PC-9 (cell line): ENCODE data around the gene MYO16. TPM values are rescaled to one million over a fixed set of nuclear protein-coding genes. Genes with fewer than 3 reads are reported as not detected.

ENCODE experiments used
- BruUV-seq: library from RNA; stranded (reverse); fragments of 400-500 nt; replicated peaks from 2 replicates; lab custom pipeline; 2021; lab: Mats Ljungman, UMichigan
- CTCF ChIA-PET: fragments of 300-600 bp; sonication (Branson Sonifier 250); formaldehyde crosslinking; loops from one replicate; lab custom pipeline; 2022; ENCODE audit warnings: antibody characterized with exemption; lab: Charles Lee
- POLR2A ChIA-PET: fragments of 300-600 bp; sonication (Branson Sonifier 250); formaldehyde crosslinking; loops from one replicate; lab custom pipeline; 2022; ENCODE audit warnings: antibody characterized with exemption; ENCODE audit not compliant: unreplicated experiment; lab: Charles Lee
- DNase-seq, 2 experiments: peaks; one replicate each; pipeline versions ENCODE4 v3.0.0 to v3.0.0-alpha.2; 2015 to 2022; ENCODE audit warnings: mixed read lengths in 1 of 2
- H2AFZ ChIP-seq: fragments of 200-600 bp; sonication (generic); 2 replicates; pipeline ENCODE4 v1.8.1; 2017; ENCODE audit warnings: antibody characterized with exemption
- H3F3A ChIP-seq: fragments of 200-600 bp; sonication (generic); 2 replicates; pipeline ENCODE4 v1.8.1; 2017; ENCODE audit warnings: antibody characterized with exemption, mild to moderate bottlenecking, low read depth; ENCODE audit not compliant: insufficient read depth
- H3K27ac ChIP-seq: fragments of 200-600 bp; sonication (generic); 2 replicates; pipeline ENCODE4 v1.6.1; 2016; ENCODE audit warnings: mixed run types
- H3K27me3 ChIP-seq: fragments of 200-600 bp; sonication (generic); 2 replicates; pipeline ENCODE4 v1.6.1; 2016; ENCODE audit warnings: low read depth, mixed run types; ENCODE audit not compliant: insufficient read depth
- H3K36me3 ChIP-seq: fragments of 200-600 bp; sonication (generic); 2 replicates; pipeline ENCODE4 v1.6.1; 2016; ENCODE audit warnings: low read depth, mixed run types
- H3K4me1 ChIP-seq: fragments of 200-600 bp; sonication (generic); replicated peaks from 2 replicates; pipeline ENCODE4 v1.6.1; 2016; ENCODE audit warnings: mixed run types; ENCODE audit not compliant: insufficient read depth
- H3K4me2 ChIP-seq: fragments of 200-600 bp; sonication (generic); 2 replicates; pipeline ENCODE4 v1.6.1; 2017; ENCODE audit warnings: mixed run types
- H3K4me3 ChIP-seq: fragments of 200-600 bp; sonication (generic); 2 replicates; pipeline ENCODE4 v1.6.1; 2016; ENCODE audit warnings: mixed run types
- H3K79me2 ChIP-seq: fragments of 200-600 bp; sonication (generic); 2 replicates; pipeline ENCODE4 v1.6.1; 2017; ENCODE audit warnings: low read depth, mixed run types
- H3K9me2 ChIP-seq: fragments of 200-600 bp; sonication (generic); 2 replicates; pipeline ENCODE4 v1.8.1; 2017; ENCODE audit warnings: mild to moderate bottlenecking; ENCODE audit not compliant: insufficient read depth
- H3K9me3 ChIP-seq: fragments of 200-600 bp; sonication (generic); 2 replicates; pipeline ENCODE4 v1.8.1; 2016; ENCODE audit warnings: low read depth; ENCODE audit not compliant: insufficient read depth
- H4K20me1 ChIP-seq: fragments of 200-600 bp; sonication (generic); 2 replicates; pipeline ENCODE4 v1.8.1; 2017; ENCODE audit not compliant: insufficient read depth
- CTCF ChIP-seq: fragments of 200-600 bp; sonication (generic); conservative IDR thresholded peaks from 2 replicates; pipeline ENCODE4 v1.6.1; 2017; ENCODE audit warnings: mixed run types, antibody characterized with exemption, mild to moderate bottlenecking, moderate library complexity
- EZH2 ChIP-seq: fragments of 200-600 bp; sonication (generic); IDR thresholded peaks from 2 replicates; pipeline ENCODE4 v1.8.0; 2017; ENCODE audit warnings: antibody characterized with exemption, low read depth
- intact Hi-C: fragments of 100-400 bp; cut with micrococcal nuclease; formaldehyde crosslinking; loops from one replicate; pipeline ENCODE4 v1.10.0; 2022; ENCODE audit not compliant: unreplicated experiment
- total RNA-seq: library from RNA; stranded (reverse); gene quantifications from 2 replicates; pipeline ENCODE4 v1.2.3, GENCODE V29; 2021

The MYO16 gene
- total RNA-seq, 1 experiment from 2014 or later, result 0.59 TPM

GRCh38 chr13:108828086-108828815, 198.8 kb downstream of the MYO16 start:
- Histone ChIP-seq H3K4me1 (no peaks in the 10 kb centered on the region), H3K79me2 (no peaks in the 10 kb centered on the region), H3K27ac (no peak overlapping the region), H3K9me2 (no peaks in the 10 kb centered on the region; the same call in 1 of the 2 replicates), H3K36me3 (no peaks in the 10 kb centered on the region), H3K27me3 (no peaks in the 10 kb centered on the region), H3K9me3 (peaks cover 10% of the 10 kb centered on the region; the same call in 1 of the 2 replicates), H4K20me1 (no peaks in the 10 kb centered on the region), H2AFZ (no peak overlapping the region), H3K4me3 (no peak overlapping the region), H3K4me2 (no peak overlapping the region), H3F3A (no peaks in the 10 kb centered on the region)
- ChIA-PET POLR2A (no interaction called here), CTCF (no interaction called here)
- TF ChIP-seq CTCF (no peak), EZH2 (no peak)
- BruUV-seq, result no TSS peak
- intact Hi-C loops, result no loop called here
- no peak for DNase-seq

- DNase-seq, result no peak
- CTCF ChIA-PET, result no interaction called here
- Histone ChIP-seq H2AFZ (no peak overlapping the region), H3K79me2 (no peaks in the 10 kb centered on the region), H3K36me3 (no peaks in the 10 kb centered on the region), H3K27me3 (no peaks in the 10 kb centered on the region), H4K20me1 (no peaks in the 10 kb centered on the region), H3K4me3 (no peak overlapping the region), H3K27ac (no peak overlapping the region), H3K4me2 (no peak overlapping the region), H3K4me1 (no peaks in the 10 kb centered on the region), H3F3A (no peaks in the 10 kb centered on the region), H3K9me2 (no peaks in the 10 kb centered on the region; the same call in 1 of the 2 replicates), H3K9me3 (peaks cover 13% of the 10 kb centered on the region)
- no TSS peak for BruUV-seq
- no peak for TF ChIP-seq EZH2
- no peak for TF ChIP-seq CTCF
- POLR2A ChIA-PET, result no interaction called here
- intact Hi-C loops, result no loop called here
Observed at GRCh38 chr13:108830916-108831315, 201.5 kb downstream of the MYO16 start.

- Histone ChIP-seq H2AFZ (no peak overlapping the region), H4K20me1 (no peaks in the 10 kb centered on the region), H3K79me2 (no peaks in the 10 kb centered on the region), H3K27me3 (no peaks in the 10 kb centered on the region), H3K4me3 (no peak overlapping the region), H3K9me3 (peaks cover 12% of the 10 kb centered on the region), H3K4me2 (no peak overlapping the region), H3K27ac (no peak overlapping the region), H3F3A (no peaks in the 10 kb centered on the region), H3K36me3 (no peaks in the 10 kb centered on the region), H3K4me1 (no peaks in the 10 kb centered on the region), H3K9me2 (no peaks in the 10 kb centered on the region; the same call in 1 of the 2 replicates)
- no TSS peak for BruUV-seq
- ChIA-PET CTCF (no interaction called here), POLR2A (no interaction called here)
- DNase-seq, result no peak
- intact Hi-C loops, result no loop called here
- TF ChIP-seq EZH2, result no peak
- no peak for TF ChIP-seq CTCF
Observed at GRCh38 chr13:108833531-108833930, 204.1 kb downstream of the MYO16 start.
